Choroid plexus epithelial cell (primary cell): ENCODE measurements around the gene ENOSF1.

ENCODE experiments used
- DNase-seq: peaks from one replicate; pipeline ENCODE4 v3.0.0-alpha.2; 2010; ENCODE audit warnings: low read depth
- H3K4me3 ChIP-seq: 2 replicates; pipeline ENCODE4 v1.5.1; 2011; ENCODE audit warnings: low read depth, mild to moderate bottlenecking, control low read depth, low read length, moderate library complexity
- TF ChIP-seq, protein P1 (sequence below): conservative IDR thresholded peaks from 2 replicates; pipeline ENCODE4 v1.5.1; 2011; ENCODE audit warnings: low read depth, mild to moderate bottlenecking, control low read depth, inconsistent platforms, low read length, moderate library complexity

ENOSF1 gene

GRCh38 chr18:680392-680791 is 32.0 kb downstream of the ENOSF1 start:
- no peak overlapping the region for H3K4me3 ChIP-seq
- TF ChIP-seq, protein P1, sequence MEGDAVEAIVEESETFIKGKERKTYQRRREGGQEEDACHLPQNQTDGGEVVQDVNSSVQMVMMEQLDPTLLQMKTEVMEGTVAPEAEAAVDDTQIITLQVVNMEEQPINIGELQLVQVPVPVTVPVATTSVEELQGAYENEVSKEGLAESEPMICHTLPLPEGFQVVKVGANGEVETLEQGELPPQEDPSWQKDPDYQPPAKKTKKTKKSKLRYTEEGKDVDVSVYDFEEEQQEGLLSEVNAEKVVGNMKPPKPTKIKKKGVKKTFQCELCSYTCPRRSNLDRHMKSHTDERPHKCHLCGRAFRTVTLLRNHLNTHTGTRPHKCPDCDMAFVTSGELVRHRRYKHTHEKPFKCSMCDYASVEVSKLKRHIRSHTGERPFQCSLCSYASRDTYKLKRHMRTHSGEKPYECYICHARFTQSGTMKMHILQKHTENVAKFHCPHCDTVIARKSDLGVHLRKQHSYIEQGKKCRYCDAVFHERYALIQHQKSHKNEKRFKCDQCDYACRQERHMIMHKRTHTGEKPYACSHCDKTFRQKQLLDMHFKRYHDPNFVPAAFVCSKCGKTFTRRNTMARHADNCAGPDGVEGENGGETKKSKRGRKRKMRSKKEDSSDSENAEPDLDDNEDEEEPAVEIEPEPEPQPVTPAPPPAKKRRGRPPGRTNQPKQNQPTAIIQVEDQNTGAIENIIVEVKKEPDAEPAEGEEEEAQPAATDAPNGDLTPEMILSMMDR: no peak
- no peak for DNase-seq

DNA sequence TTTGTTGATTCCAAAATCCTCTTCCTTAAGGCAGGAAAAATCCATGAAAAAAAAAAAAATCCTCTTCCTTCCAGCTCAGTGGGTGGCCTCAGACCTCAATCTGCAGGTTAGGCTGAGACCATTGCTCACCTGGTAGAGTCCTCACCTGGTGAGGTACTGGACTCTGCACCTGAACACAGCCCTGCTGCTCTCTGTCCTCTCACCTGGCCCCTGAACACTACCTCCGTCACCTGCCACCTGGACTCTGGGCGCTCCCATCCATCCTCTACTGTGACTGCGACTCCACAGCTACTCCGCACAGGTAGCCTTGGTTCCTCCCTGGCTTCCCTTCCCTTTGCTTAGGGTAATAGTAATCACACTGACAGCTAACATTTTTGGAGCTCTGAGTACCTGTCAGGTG is 32.9 kb downstream of the ENOSF1 start:
- DNase-seq: no peak
- TF ChIP-seq, protein P1: no peak
- no peak overlapping the region for H3K4me3 ChIP-seq

DNA sequence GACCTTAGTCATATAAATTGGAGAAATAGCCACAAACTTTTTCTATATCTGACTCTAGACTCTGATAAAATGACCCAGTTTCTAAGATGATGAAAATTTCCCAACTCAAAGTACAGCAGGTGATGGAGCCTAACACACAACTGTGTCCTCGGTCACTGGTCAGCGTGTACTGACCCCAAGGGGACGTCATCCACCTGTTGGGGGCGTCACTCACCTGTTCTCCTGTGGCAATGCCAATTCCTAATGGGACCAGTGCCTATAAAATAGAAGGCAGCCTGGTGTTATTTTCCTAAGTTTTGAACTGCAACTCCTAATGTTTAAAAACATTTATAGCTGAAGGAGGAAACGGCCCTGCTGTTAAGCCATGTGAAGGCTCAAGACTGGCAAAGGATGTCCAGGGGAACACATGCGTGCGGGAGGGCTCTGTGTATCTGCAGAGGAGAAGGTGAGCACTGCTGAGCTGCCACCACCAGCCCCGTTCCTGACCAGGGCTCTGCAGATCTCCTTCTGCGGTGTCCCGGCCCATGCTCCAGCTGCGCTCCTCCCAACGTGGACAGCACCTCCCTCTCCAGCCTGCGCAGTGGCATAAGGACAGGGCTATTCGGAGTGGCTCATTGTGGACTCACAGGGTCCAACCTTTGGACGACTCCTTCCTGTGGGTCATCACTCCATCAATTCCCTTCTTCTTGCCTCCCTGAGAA is 33.8 kb downstream of the ENOSF1 start:
- no peak for DNase-seq
- no peak overlapping the region for H3K4me3 ChIP-seq
- TF ChIP-seq, protein P1: no peak

DNA sequence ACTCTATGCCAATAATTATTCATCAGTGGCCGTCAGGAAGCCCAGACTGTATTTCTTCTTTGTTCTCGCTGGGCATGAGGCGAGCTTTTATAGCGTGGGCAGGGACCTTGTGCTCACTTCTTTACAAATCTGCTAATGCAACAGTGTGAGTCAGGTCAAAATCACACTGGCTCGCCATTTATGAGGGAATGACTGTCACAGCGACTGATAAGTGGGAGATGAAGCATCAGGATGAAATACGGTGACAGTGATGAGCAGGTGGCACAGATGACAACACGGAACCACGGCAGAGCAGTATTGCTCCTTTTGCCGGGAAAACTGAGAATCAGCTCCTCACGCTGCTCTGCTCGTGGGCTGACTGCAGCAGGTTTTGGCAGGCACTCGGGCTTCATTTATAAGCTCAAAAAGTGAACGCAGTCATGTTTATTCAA is 34.5 kb downstream of the ENOSF1 start:
- TF ChIP-seq, protein P1: no peak
- no peak overlapping the region for H3K4me3 ChIP-seq
- DNase-seq: no peak

GRCh38 chr18:677145-677544 is 35.3 kb downstream of the ENOSF1 start:
- H3K4me3 ChIP-seq: no peak overlapping the region
- TF ChIP-seq, protein P1: no peak
- DNase-seq: no peak

GRCh38 chr18:676736-677135 is 35.7 kb downstream of the ENOSF1 start:
- TF ChIP-seq, protein P1: no peak
- no peak for DNase-seq
- no peak overlapping the region for H3K4me3 ChIP-seq

GRCh38 chr18:676069-676468 is 36.4 kb downstream of the ENOSF1 start:
- DNase-seq: no peak
- TF ChIP-seq, protein P1: no peak
- H3K4me3 ChIP-seq: no peak overlapping the region
